Right atrium auricular region (tissue), 2 donors: Measurements from ENCODE around the gene STUM. TPM values are rescaled to one million over a fixed set of nuclear protein-coding genes. Genes with fewer than 3 reads are reported as not detected.

Experiments
- DNase-seq: peaks from one replicate; pipeline ENCODE4 v3.0.0-alpha.2; 2019; ENCODE audit warnings: low spot score
- H3K27ac ChIP-seq, 2 donors: fragments of 200-600 bp; sonication (generic); 1 replicate in 1 of 2; 2 replicates in 1 of 2; pipeline ENCODE4 v1.5.1; 2016 to 2019
- H3K27me3 ChIP-seq, 2 donors: fragments of 200-600 bp; sonication (generic); one replicate each; pipeline versions ENCODE4 v1.5.1 to v1.6.0; 2017 to 2019
- H3K36me3 ChIP-seq: fragments of 200-600 bp; sonication (generic); one replicate; pipeline ENCODE4 v1.5.1; 2016
- H3K4me1 ChIP-seq, 2 donors: fragments of 200-600 bp; sonication (generic); one replicate each; pipeline versions ENCODE4 v1.5.1 to v1.6.0; 2017 to 2019
- H3K4me3 ChIP-seq, 2 donors: fragments of 200-600 bp; sonication (generic); 1 replicate in 1 of 2; 2 replicates in 1 of 2; pipeline ENCODE4 v1.5.1; 2017 to 2019; ENCODE audit warnings: mild to moderate bottlenecking in 1 of 2, moderate library complexity in 1 of 2
- H3K9me3 ChIP-seq, 2 donors: fragments of 200-600 bp; sonication (generic); one replicate each; pipeline ENCODE4 v1.5.1; 2019
- total RNA-seq, 2 donors: library from RNA; depleted of rRNA; stranded (reverse); fragments of >200 nt; gene quantifications; one replicate each; pipeline ENCODE4 v1.1.0, GENCODE V29; 2016
- TF ChIP-seq, protein P1 (sequence below), 2 donors: fragments of 200-600 bp; sonication (generic); IDR thresholded peaks; one replicate each; pipeline ENCODE4 v1.5.1; 2019; ENCODE audit warnings: antibody characterized with exemption in 2 of 2

STUM gene
- total RNA-seq, 2 donors from 2014 or later: 0.43 to 0.70 TPM

- no peaks in the 10 kb centered on the region for H3K27me3 ChIP-seq
- no peak overlapping the region for H3K27ac ChIP-seq
- no peak overlapping the region for H3K4me3 ChIP-seq
- no peaks in the 10 kb centered on the region for H3K36me3 ChIP-seq
- TF ChIP-seq, protein P1, sequence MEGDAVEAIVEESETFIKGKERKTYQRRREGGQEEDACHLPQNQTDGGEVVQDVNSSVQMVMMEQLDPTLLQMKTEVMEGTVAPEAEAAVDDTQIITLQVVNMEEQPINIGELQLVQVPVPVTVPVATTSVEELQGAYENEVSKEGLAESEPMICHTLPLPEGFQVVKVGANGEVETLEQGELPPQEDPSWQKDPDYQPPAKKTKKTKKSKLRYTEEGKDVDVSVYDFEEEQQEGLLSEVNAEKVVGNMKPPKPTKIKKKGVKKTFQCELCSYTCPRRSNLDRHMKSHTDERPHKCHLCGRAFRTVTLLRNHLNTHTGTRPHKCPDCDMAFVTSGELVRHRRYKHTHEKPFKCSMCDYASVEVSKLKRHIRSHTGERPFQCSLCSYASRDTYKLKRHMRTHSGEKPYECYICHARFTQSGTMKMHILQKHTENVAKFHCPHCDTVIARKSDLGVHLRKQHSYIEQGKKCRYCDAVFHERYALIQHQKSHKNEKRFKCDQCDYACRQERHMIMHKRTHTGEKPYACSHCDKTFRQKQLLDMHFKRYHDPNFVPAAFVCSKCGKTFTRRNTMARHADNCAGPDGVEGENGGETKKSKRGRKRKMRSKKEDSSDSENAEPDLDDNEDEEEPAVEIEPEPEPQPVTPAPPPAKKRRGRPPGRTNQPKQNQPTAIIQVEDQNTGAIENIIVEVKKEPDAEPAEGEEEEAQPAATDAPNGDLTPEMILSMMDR (IDR thresholded peaks at IDR 0.05): no peak
- H3K4me1 ChIP-seq: peaks cover 0 to 6% of the 10 kb centered on the region in 2 donors
- no peak for DNase-seq
- H3K9me3 ChIP-seq: no peaks in the 10 kb centered on the region
Measured at GRCh38 chr1:226580625-226581270, 32.2 kb downstream of the STUM start.

- peaks cover 0 to 3% of the 10 kb centered on the region in 2 donors for H3K4me1 ChIP-seq
- TF ChIP-seq, protein P1 (IDR thresholded peaks at IDR 0.05): no peak
- H3K9me3 ChIP-seq: no peaks in the 10 kb centered on the region
- H3K27me3 ChIP-seq: no peaks in the 10 kb centered on the region
- H3K27ac ChIP-seq: no peak overlapping the region
- no peaks in the 10 kb centered on the region for H3K36me3 ChIP-seq
- DNase-seq: no peak
- no peak overlapping the region for H3K4me3 ChIP-seq
Measured at GRCh38 chr1:226581650-226582330, 33.2 kb downstream of the STUM start.

DNA sequence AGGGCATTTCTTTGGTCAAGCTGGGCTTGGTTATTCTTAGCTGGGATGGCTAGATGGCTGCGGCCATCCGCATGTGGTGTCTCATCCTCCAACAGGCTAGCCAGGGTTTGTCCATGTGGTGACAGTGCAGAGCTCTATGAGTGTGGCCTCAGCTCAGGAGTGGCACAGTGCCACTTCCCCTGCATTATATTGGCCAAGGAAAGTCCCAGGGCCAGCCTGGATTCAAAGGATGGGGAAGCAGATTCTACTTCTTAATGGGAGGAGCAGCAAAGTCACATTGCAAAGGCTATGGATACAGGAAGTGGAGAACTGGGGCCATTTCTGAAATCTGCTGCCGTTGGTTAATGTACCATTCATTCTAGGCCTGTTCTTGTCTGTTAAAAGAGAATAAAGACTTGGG, 34.4 kb downstream of the STUM start:
- Histone ChIP-seq H3K27me3 (no peaks in the 10 kb centered on the region), H3K9me3 (no peaks in the 10 kb centered on the region), H3K4me1 (peaks cover 0 to 3% of the 10 kb centered on the region in 2 donors), H3K27ac (no peak overlapping the region), H3K4me3 (no peak overlapping the region), H3K36me3 (no peaks in the 10 kb centered on the region)
- no peak for DNase-seq
- TF ChIP-seq, protein P1 (IDR thresholded peaks at IDR 0.05): no peak

GRCh38 chr1:226584164-226584563, 35.6 kb downstream of the STUM start:
- H3K4me3 ChIP-seq: no peak overlapping the region
- no peaks in the 10 kb centered on the region for H3K36me3 ChIP-seq
- peaks cover 0 to 2% of the 10 kb centered on the region in 2 donors for H3K4me1 ChIP-seq
- no peak for DNase-seq
- H3K27ac ChIP-seq: no peak overlapping the region
- no peaks in the 10 kb centered on the region for H3K27me3 ChIP-seq
- TF ChIP-seq, protein P1 (IDR thresholded peaks at IDR 0.05): no peak
- H3K9me3 ChIP-seq: no peaks in the 10 kb centered on the region

DNA sequence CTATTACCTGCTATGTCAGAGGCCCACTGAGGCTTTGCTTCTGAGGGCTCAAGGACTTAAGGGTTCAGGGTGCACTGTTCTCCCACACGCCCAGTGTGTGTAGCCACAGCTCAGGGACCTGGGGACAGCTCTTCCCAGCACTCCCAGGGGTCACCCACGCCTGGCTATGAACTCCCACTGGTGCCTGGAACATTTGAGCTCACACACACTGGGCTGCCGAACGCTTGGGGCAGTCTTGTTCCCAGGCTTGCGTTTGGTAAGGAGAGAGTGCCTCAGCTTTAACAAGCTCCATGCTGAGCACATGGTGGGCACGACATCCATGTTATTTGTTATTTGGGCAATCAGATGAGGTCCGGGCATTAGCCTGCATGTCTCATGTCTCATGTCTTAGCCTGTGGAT, 37.6 kb downstream of the STUM start:
- TF ChIP-seq, protein P1 (IDR thresholded peaks at IDR 0.05): no peak
- no peaks in the 10 kb centered on the region for H3K27me3 ChIP-seq
- H3K4me1 ChIP-seq: no peaks in the 10 kb centered on the region
- no peak overlapping the region for H3K4me3 ChIP-seq
- H3K9me3 ChIP-seq: no peaks in the 10 kb centered on the region
- DNase-seq: no peak
- no peaks in the 10 kb centered on the region for H3K36me3 ChIP-seq
- no peak overlapping the region for H3K27ac ChIP-seq
